Left hindlimb (tissue), 1 donor: ENCODE data around the gene CMPK1.
"Not testable (repeated sequence)": the region's sequence is repeated elsewhere in the genome, so short reads cannot be mapped to it uniquely, and the experiment has no call there.

Experiments
- DNase-seq: peaks from one replicate; pipeline ENCODE4 v3.0.0-alpha.2; 2018

CMPK1 gene, protein sequence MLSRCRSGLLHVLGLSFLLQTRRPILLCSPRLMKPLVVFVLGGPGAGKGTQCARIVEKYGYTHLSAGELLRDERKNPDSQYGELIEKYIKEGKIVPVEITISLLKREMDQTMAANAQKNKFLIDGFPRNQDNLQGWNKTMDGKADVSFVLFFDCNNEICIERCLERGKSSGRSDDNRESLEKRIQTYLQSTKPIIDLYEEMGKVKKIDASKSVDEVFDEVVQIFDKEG

DNA sequence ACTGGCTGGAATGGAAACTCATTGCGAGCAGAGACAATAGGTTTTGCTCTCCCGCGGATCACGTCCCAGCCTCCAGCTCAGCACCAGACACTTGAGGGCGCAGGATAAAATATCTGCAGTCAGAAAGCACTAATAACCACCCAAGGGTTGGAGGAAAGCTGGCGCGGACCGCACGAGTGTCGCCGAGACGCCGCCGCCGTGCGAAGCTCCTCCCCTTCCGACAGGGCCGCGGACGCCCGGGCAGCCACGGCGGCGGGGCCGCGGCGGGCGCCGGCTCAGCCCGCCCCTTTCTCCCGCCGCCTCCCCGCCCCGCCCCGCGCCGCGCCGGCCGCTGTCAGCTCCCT lies at the start of gene CMPK1:
CMPK1 (plus strand) TSS at position 213 of the 344 bp plus-strand sequence. CDS start 156 bp downstream, outside the sequence.
- DNase-seq: peak; percentile 88

DNA sequence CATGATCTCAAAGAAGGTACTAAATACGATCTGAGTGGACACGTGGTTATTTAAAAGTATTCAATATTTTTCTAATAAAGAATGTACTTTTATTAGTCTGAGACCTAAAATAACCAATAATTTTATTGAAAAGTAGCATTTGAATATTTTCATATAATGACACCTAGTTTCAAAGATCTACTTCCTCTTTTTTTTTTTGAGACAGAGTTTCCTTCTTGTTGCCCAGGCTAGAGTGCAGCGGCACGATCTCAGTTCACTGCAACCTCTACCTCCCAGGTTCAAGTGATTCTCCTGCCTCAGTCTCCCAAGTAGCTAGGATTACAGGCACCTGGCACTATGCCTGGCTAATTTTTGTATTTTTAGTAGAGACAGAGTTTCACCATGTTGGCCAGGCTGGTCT lies 45.5 kb upstream of the CMPK1 start:
- DNase-seq: not testable (repeated sequence)

DNA sequence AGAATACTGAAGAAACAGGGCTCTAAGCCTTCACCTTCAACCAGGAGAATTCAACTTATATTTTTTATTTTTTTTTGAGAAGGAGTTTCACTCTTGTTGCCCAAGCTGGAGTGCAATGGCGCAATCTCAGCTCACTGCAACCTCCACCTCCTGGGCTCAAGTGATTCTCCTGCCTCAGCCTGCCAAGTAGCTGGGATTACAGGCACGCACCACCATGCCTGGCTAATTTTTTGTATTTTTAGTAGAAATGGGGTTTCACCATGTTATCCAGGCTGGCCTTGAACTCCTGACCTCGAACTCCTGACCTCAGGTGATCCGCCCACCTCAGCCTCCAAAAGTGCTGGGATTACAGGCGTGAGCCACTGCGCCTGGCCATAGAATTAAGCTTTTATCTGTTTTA lies 38.7 kb upstream of the CMPK1 start:
- not testable (repeated sequence) for DNase-seq

DNA sequence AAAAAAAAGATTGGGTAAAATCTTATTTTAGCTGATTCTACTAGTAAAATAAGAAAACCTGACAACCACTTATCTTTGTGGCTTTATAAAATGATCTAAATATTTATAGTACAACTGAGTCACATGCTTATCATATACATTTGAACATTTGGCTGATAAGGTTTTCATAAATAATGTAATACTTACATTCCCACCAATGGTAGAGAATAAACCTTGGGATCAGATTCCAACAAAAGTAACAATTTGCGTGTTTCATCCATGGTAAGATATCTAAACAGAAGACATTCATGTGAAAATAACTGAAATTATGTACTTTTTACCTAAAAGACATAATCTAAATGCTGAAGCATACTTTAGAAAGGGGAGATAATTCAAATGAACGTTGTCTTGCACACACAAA lies 38.0 kb upstream of the CMPK1 start:
- no peak for DNase-seq

DNA sequence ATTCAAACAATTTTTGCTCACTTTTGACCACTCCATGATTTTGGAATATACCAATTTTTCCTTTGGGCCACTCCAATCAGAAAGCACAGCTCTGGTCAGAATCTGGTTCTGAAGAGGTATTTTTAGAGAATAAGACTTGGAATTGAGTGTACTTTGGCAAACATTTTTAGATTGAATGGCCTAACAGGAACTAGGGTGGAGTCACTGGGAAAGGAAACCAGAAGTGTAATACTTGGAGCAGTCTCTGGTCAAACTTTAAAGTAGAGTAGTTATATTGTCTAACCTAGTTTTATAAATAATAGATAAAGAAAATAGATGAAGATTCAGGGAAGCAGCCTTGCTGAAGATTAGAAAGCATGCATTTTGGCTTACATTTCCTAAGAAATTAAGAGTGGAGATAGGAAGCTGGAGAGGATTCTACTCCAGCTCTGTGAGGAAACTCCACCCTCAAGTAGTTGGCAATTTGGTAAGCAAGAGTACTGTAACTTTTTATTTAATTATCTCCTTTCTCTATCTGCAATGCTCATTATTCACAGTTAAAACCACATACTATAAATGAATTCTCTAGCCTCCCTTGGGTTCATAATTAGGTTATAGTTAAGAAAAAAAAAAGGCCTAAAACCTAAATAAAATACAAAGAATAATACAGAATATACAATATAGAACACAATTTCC lies 35.4 kb upstream of the CMPK1 start:
- no peak for DNase-seq

DNA sequence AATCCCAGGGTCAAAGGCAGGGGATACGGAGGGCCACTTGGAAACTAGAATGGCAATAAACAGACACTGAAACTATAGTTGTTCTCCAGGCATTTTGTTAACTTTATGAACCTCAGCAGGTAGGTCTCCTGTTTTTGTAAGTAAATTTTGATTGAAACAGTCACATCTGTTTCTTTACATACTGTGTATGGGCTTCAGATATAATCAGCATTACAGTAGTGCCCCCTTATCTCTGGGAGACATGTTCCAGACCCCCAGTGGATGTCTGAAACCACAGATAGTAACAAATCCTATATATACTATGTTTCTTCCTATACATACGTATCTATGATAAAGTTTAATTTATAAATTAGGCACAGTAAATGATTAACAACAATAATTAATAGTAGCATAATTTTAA lies 31.1 kb upstream of the CMPK1 start:
- DNase-seq: no peak

DNA sequence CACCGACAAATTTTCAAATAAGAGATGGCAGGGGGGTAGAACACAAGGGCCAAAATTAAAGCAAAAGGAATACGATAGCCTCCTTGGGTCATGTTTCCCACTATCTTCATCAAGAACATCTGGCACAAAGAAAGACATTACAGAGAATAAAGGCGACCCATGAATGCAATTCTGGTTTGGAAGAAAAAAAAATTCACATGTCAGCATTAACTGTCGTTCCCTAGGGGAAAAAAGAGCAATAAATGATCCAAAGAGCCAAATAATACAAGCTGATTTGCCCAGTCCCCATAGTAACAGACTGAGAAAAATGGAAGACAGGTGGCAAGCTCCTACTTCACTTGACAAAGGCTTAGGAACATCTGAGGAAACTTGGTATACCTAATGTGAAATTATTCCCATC lies 24.2 kb upstream of the CMPK1 start:
- DNase-seq: no peak

DNA sequence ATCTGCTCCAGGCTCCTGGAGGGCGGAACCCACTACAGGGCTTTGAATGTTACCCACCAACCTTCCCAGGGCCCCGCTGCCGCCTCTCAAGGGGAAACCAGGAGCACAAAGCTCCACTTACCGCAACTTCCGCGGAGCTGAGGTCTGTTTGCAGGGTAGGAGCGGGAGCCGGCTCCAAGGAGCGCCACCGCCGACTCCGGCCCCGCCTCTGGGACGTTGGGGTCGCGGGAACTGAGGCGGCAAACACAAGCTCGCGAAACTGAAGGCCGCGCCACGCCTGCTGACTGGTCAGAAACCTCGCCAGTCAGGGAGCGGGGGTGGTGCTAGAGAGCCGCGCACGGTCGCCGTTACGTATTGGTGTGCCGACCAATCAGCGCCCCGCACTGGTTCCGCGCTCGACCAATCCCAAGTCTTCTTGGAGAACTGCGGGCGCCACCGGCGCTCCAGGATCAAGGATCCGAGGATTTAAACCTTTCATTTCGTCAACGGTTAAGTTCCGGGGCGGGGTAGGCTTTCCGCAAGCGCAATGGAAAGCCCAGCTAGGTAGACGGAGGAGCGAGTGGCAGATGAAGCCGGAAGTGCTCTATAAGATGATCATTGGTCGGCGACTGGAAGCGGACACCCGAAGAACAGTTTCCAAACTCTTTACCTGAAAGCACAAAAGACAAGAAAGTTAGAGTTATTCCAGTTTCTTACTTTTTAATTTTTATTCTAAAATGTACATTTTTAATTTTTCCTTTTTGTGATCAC lies 19.5 kb upstream of the CMPK1 start, which contains the start of gene STIL:
STIL (minus strand) TSS at position 233 of the 750 bp plus-strand sequence. CDS start 3,828 bp downstream, outside the sequence.
- peak; percentile 99 for DNase-seq

DNA sequence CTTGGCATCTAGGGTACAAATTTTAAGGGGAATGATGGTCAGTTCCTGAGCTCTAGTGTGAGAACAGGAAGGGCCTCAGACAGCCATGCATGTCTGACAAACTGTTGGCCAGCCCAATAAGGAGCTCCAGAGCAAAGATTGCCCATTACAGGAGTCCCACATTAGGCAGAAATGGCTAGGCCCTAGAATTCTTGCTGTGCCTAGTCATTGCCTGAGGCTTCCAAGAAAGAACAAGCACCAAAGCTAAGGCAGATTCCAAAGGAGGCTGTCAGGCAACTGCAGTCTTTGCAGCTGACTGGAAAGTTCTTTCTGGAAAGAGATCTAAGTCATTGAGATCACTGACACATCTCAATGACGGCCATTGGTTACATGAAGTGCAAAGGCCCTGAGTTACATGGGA lies 15.7 kb upstream of the CMPK1 start:
- DNase-seq: no peak

DNA sequence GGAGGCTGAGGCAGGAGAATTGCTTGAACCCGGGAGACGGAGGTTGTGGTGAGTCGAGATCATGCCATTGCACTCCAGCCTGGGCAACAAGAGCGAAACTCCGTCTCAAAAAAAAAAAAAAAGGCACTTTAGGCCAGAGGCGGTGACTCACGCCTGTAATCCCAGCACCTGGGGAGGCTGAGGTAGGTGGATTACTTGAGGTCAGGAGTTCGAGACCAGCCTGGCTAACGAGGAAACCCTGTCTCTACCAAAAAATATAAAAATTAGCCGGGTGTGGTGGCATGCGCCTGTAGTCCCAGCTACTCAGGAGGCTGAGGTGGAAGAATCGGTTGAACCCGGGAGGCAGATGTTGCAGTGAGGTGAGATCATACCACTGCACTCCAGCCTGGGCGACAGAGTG lies 13.6 kb upstream of the CMPK1 start:
- DNase-seq: not testable (repeated sequence)

DNA sequence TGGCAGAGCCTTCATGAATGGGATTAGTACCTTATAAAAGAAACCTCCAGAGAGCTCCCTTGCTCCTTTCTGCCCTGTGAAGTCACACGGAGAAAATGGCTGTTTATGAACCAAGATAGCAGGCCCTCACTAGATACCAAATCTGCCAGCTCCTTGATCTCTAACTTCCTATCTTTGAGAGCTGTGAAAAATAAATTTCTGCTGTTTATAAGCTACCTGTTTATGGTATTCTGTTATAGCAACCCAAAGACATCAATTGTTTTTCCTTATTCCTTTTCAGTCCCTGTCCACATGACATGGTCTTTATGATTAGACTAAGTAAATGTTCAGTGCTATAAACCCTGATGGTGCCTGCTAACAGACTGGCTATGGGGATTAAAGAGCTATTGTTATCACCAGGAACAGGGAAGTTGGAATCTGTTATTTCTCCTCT lies 10.0 kb upstream of the CMPK1 start:
- DNase-seq: no peak

DNA sequence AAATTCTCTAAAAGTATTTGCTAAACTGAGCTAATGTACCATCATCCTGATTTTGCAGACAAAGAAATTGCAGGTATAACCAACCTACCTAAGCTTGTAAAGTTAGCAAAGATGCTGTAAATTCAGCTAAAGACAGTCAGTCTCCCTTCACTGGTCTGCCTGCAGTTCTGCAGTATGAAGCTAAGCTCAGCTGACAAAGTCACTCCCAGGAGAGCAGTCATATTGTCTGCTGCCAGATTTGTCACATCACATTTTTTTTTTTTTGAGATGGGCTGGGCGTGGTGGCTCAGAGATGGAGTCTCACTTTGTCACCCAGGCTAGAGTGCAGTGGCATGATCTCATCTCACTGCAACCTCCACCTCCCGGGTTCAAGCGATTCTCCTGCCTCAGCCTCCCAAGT lies 8.9 kb upstream of the CMPK1 start:
- no peak for DNase-seq

DNA sequence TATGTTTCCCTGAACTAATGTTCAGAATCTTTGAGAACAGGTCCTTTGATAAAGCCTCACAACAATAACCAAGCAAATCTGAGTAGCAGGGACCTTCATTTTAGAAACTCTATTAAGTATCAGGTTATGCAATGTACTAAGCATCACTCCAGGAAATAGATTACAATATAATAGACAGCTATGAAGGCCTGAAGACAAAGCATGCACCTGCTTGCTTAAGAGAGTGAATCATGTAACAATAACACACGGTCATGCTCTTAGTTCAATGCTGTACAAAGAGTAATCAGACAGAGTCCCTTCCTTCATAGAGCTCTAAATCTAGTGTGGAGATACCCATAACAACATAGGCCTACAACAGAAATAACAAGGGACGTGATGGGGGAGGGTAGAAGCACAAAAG lies 8.1 kb upstream of the CMPK1 start:
- DNase-seq: no peak

DNA sequence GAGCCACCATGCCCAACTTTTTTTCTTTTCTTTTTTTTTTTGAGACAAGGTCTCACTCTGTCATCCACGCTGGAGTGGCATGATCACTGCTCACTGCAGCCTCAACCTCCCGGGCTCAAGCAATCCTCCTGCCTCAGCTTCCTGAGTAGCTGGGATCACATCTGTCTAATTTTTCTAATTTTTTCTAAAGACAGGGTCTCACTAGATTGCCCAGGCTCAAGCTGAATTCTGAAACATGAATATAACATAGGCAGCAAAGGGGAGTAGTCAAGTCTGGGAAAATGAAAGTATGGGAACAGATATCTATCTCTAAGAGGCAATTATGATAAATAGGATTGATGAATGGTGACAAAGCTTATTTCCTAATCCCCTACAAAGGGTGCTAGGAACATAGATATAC lies 7.3 kb upstream of the CMPK1 start:
- no peak for DNase-seq

DNA sequence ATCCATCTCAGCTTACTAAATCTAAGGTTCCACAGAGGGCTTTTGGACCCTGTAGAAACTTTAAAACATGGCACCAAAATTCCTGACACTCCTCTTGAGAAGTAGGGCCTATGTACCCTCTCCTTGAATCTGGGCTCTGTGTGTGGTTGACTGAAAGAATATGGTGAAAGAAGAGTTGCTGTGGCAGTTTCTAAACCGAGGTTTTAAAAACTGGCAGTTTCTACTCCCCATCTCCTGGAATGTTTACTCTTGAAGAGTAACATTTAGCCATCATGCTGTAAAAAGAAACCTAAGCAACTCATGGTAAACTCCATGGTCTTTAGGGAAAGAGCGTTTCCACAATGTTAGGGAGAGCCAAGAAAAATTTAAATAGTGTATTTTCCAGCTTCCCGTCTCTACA lies 4.6 kb upstream of the CMPK1 start:
- DNase-seq: no peak

DNA sequence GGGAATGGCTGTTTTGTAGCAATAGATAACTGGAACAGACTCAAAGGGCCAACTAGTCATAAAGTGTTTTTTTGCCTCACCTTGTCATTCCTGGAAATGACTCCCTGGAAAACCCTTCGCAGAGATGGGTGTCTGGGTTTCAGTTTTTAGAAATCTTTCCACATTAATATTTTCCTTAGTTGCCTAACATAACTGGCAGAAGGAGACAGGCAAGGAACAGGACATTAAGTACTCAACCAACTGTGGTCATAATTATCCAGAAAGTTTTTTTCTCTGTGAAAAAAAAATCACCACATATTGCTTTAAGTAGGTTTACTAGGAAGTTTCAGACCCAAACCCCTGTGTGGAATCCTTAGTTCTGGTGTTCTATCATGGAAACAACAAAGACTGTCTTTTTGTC lies 3.4 kb upstream of the CMPK1 start:
- DNase-seq: no peak

DNA sequence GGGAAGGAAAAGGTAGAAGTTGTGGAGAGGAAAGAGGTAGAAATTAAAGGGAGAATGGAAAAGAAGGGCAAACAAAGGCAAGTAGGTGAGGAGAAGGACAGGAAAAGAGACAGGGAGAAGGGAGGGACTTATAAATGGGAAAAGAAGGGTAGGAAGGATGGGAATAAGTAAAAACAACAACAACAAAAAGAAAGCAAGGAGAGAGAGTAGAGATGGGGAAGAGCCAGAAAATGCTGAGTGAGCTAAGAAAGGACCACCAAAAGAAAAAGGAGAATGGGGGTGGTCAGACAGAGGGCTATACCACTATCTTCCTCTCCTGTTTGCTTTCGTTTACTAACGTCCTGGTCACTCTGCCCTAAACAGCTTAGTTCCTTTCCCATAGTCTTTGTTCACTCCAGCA lies 1.7 kb upstream of the CMPK1 start:
- DNase-seq: no peak

DNA sequence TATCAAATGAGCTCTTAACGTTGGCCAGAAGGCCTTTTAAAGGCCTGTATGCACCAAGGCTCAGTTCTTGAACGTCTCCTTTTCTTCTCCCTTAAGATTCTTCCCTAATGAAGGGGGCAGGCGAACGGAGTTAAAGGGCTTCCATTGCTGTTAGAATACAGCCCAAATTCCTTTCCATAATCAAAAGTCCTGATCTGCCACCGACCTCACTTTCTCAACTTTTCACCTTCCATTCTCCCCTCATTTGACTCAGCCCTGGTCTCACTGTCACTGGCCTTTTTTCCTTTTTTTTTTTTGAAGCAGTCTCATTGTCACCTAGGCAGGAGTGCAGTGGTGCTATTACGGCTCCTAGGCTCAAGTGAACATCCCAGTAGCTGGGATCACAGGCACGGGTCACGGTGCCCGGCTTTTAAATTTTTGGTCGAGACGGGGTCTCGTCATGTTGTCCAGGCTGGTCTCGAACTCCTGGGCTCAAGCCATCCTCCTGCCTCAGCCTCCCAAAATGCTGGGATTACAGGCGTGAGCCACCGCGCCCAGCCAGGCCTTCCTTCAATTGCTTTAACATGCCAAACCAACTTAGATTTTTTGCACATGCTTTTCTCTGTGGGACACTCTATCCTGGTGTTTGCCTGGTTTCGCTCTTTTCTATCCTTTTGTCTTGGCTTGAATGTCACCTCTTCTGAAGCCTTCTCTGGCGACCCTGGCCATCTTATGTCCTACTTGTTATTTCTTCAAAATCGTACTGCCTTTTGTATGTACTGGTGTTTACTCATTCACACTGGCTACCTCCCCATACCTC lies 612 bp upstream of the CMPK1 start:
- no peak for DNase-seq

DNA sequence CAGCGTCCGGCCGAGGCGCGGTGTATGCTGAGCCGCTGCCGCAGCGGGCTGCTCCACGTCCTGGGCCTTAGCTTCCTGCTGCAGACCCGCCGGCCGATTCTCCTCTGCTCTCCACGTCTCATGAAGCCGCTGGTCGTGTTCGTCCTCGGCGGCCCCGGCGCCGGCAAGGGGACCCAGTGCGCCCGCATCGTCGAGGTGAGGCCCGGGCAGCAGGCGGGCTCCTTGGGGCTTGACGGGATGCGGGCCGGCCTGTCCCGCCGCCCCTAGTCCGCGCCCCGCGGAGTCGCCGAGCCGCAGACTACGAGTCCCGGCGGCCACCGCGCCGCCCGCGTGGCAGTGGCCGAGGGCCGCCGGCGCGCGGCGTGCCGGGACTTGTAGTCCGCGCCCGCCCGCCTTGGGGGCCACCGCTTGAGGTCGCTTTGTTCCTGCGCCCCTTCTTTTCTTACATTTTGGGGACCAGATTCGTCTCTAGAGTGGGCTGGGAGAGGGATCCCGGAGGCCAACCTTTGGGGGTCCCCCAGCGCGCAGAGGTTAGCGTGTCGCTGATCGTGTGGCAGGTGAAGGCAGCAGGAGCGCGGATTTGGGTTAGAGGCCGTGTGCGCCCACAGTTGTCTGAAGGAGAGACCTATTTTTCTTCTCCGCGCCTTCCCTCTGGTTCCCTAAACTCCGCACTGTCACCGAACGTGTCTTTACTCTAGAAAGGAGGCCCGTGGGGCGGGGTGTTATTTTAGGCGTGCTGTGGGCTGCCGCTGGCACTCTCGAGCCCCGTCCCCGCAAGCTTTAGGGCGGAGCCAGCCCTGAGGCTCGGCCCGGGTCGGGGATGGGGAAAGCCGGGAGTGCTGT lies 553 bp downstream of the CMPK1 start:
- DNase-seq: peak; percentile 83

DNA sequence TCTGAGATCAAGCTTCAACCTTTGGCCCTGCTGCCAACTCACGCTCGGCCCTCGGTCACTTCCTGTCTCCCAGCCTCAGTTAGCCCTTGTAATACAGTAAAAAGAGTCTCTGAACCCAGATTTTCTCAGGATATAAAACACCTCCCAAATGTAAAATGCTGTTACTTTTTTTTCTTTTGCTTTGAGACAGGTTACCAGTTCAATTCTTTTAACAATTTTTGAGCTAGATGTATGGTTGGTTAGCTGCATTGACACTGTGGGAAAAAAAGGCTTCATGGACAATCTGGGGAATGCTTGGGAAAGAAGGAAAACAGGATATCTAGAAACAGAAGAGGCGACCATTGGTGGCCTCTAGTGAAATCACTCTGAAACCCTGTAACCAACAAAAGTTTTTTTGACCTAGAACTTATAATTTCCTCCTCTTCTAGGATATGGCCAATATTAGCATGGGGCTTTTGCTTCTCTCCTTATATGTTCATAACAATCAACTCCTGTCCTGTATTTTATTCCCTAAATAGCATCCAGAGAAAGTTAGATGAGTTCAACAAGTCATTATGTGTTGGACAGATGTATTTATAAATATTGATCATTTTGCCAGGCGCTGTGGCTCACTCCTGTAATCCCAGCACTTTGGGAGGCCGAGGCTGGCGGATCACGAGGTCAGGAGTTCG lies 1.3 kb downstream of the CMPK1 start:
- DNase-seq: no peak

DNA sequence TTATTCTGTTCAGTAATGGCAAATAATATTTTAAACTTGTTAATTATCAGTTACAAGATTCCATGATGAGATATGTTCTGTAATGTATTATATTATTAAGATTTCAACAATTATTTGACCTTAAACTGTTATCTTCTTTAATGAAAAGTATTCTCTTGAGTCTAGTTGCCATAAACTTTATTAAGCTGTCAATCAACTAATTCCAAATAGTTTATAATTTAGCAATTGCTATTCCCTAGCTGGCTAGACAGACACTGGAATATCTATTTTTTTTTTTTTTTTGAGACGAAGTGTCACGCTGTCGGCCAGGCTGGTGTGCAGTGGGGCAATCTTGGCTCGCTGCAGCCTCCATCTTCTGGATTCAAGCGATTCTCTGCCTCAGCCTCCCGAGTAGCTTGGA lies 3.8 kb downstream of the CMPK1 start:
- DNase-seq: no peak
